DMS114 treated with DMSO at 0.1 percent for 48 hours (cell line): ENCODE measurements around the gene OTX2.

Source experiments
- DNase-seq: peaks from one replicate; lab custom pipeline; 2025; ENCODE audit not compliant: unreplicated experiment; lab: John Stamatoyannopoulos, UW

OTX2 gene

GRCh38 chr14:56812364-56813141, 2.3 kb upstream of the OTX2 start:
- DNase-seq, result no peak

DNA sequence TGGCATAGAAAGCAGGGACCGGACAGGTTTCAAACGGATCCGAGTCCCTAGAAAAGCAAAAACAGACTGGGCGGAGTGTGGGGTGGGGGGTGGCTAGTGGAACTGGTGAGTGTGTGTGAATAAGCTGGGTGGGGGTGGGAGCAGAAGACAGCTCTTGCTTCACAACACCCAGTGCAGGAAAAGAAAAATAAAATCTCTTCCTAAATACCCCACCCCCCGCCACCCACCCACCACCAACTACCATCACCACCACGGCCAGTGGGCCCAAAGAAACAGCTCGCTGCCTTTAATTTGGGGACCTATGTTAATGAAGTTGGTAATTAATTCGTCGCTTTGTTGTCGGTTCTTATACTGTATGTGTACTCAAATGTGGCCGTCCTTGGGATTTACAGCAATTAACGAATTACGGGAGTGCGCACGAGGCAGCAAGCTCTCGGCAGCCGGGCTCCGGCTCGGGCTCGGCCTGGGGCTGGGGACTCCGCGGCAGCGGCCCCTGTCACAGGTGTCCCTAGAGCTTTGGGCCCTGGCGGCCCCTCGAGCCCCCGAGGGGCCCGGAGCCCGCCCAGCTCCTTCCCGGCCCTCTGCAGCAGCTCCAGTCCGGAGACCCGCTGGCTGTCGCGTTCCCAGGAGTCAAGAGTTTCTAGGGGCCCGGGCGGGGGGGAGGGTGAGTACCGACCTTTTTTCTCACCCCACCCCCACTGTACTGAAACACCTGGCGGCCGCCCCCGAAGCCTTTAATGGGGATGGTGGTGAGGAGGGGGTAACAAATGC, 1.5 kb upstream of the OTX2 start:
- DNase-seq, result no peak

GRCh38 chr14:56810836-56811592, 735 bp upstream of the OTX2 start:
- no peak for DNase-seq

GRCh38 chr14:56809270-56810146, 771 bp downstream of the OTX2 start:
- DNase-seq, result no peak

DNA sequence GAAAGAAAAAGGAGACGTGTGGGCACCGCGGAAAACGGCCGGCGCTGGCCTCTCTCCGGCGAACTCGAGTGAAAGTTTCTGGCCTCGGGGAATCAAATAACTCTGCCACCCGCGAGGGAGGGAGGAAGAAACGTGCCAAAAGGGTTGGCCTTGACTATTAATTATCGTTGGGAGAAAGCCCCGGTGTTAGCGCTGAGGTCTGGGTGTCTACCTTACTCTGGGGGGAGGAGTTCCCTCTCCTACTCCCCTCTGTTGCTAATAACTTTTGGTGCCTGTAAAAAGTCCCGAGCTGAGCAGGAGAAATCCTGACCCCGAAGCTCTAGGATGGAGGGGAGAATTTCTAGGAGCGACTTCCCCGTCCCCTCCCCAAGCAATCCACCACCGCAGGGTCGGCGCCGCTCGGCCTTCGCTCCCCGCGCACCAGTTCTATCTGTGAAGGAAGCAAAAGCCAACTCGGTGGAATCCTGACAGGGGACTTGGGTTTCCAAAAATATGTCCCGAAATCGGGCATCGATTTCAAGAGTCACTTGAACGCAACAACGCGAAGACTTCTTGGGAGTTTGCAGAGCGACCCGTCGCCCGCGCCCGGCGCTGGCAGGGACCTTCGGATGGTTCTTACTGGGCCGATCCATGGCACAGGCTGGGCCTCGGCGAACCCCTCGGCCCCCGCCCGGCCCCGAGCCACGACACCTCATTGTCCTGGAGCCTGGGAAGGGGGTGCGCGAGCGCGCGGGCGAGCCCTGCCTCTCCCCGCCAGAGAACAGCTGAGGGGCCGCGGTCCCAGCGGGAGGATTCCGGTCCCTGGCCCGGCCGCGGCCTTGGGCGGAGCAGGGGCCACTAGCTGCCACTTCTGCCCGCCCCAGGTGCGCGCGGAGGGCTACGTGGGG, 1.7 kb downstream of the OTX2 start:
- DNase-seq, result no peak

DNA sequence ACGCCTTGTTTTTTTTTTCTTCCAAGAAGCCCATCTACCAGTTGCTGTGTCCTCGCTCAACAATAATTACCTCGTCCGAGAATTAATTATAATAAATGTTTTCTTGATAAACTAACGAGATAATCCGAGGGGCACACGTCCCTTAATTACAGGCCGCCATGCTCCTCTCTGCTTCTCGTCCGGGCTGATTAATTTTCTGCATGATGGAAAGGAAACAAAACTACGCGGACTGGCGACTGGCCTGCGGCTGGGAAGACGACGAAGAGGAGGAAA, 2.2 kb downstream of the OTX2 start:
- DNase-seq, result no peak

DNA sequence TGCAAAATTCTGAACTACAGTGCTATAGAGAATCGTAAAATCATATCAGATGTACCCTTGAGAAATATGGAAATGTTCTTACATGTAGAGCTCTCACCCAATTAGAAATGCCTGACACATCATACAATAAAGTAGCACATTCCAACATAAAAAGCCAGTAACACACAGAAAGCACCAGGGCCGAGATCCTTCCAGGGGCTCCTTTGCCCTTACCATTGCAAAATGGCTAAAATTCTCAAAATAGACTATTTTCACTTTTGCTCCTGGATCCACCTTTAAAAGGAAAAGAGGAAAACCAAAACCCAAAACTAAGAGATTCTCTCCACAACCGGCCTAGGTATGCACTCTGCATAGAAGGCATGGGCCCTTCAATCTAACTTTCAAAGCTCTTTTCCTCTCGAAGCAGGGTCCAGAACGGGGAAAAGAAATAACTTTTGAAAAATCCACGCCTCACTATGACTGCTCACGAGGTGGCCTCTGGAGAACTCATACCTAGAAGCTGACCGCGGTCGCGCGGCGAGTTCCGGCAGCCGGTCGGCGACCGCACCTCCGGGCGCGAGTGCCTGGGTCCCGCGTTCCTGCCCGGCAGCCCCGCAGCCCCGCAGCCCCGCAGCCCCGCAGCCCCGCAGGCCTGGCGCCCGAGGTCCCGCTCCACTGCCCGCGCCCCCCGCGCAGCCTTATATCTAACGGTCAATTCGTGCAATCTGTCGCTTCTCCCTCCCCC, 2.7 kb downstream of the OTX2 start:
- no peak for DNase-seq

DNA sequence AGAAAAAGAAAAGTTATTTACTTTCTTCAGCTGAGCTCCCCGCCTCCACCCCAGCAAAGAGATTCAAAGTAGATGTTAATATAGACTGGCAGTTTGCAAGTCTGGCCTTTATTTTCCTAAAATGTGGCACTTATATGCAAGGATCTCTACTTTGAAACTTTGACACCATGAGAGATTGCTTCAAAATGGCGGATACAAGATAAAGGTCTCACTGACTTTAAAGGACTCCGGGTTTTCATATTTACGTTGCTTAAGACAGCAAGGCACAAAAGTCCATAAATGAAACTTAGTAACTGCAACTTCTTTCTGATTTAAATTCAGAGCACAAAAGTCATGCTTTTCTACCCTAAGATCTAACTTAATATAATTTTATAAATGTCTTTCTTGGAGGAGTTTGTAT, 3.5 kb downstream of the OTX2 start:
- no peak for DNase-seq

DNA sequence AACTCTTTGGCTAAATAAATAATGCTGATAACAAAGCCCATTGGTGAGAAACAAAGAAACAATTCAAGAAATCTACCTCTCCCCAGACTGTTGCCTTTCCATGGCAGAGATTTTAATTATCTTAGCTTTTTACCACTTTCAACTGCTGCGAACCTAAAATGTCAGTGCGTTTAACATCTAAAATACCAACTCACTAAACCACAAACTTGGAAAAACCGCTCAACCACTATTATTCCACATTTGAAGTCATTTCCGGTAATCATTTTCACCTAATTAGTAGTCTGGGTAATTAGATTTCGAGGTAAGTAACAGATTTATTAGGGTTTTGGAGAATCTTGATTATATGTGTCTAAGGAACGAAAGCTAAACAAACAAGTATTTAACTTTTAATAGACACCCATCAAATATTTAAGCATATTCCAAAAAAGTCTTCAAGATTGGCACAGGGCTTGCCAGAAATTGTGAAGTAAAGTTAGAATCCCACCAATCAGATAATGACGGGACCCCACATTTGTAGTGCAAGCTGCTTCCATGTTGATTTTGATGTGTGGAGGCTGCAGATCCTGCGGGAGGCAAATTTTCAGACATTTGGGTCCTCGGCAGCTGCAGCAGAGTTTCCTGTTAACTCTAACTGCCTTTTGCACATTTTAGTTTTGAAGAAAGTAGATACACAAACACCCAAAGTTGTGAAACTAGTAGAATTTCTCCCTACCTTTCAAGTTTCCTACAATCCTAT, 4.1 kb downstream of the OTX2 start:
- DNase-seq, result no peak

DNA sequence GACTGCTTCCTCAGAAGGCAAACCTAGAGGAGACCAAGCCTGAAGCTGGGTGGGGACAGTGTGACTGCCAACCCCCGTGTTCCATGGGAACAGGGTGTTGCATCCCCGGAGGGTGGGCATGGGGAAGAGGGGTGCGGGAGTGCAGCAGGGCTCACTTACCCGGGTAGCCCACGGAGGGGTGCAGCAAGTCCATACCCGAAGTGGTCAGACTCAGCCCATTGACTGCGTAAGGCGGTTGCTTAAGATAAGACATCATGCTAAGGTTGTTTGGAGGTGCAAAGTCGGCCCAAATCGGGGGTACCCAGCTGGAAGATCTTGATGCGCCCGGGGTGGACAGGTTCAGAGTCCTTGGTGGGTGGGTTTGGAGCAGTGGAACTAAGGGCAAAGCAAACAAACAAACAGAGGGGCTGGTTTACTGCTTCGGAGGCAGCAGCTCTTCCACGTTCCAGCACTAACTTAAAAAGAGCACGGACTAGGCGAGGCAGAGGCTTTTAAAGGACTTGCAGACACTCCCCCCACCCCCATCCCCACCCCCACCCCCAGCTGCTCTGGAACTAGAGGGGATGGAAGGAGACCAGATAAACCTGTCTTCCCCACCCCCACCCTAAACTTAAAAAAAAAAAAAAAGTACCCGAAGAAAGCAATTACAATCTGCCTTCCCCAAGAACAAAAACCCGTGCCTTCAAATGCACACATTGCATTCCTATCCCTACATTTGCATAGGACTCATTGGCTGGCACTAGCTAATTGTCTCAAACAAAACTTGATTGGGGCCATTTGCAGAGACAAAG, 4.9 kb downstream of the OTX2 start:
- DNase-seq, result no peak

DNA sequence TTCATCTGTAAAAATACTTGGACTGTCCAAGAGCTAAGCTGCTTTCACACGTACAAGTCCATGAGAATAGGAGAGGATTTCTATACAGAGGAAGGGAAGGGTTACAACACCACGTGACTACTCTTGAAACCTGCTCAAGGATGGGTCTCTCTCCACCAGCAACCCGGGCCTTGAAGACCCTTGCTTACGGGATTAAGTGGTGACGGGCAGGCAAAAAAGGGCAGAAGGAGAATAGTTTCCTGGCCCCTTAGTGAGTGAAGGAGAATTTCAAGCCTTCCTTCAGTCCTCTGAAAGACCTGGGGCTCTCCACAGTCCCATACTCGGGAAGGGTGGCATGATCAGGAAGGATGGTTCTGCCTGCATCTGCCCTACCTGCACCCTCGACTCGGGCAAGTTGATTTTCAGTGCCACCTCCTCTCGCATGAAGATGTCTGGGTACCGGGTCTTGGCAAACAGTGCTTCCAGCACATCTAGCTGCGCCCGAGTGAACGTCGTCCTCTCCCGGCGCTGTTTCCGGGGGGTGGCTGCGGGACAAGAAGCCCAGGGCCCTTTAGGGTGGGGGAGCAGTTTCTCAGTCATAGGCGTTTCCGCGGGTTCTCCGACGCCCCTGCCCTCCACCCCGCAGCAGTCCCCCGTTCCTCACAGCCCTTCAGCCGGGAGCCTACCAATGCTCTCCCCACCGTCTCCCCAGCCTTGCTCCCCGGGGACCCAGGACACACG, 6.3 kb downstream of the OTX2 start:
- no peak for DNase-seq

DNA sequence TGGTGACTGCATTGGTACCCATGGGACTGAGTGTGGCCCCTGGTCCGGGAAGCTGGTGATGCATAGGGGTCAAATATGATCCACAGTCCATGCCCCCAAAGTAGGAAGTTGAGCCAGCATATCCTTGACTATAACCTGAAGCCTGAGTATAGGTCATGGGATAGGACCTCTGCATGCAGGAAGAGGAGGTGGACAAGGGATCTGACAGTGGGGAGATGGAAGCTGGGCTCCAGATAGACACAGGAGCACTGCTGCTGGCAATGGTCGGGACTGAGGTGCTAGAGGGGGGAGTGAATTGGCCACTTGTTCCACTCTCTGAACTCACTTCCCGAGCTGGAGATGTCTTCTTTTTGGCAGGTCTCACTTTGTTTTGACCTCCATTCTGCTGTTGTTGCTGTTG, 8.4 kb downstream of the OTX2 start:
- no peak for DNase-seq

- DNase-seq, result no peak
These were observed 11.0 kb downstream of the OTX2 start for GRCh38 chr14:56799343-56799645.

DNA sequence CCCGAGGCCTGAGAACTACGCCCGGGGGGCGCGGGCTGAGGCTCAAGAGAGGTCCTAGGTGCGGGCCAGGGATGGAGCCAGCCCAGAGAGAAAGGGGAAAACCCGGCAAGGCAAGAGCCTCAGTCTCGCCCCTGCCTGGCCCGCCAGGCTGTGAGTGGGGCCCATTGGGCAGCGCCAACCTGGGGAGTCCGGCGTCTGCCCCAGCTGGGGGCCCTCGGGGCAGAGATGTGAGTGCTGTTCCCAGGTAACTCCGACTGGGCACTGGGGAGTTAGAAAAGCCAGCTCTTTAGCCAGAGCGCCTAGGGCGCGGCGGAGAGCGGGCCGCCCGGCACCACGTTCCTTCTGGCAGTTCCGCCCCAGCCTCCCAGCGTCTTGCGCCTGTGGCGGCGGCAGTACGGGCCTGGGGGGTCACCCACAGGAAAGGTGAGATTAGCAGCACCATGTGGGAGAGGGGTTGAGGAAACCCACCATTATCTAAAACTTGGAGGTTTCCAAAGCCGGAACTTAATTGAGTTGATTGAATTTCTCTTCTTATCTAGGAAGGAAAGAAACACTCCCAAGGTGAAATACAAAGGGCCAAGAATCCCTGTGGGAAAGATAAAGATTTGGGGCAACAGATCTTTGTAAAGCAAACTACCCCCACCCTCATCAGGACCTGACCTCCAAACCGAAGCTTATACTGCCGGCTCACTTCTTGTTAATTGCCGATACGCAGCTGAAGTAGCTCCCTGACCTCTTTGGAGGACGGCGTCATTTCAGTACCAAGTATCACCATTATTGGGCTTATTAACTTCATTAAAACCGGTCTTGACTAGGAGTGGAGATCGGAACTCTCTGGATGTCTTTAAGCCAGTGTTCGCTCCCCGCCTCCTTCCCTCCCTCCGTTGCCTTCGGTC, 11.6 kb downstream of the OTX2 start:
- no peak for DNase-seq

DNA sequence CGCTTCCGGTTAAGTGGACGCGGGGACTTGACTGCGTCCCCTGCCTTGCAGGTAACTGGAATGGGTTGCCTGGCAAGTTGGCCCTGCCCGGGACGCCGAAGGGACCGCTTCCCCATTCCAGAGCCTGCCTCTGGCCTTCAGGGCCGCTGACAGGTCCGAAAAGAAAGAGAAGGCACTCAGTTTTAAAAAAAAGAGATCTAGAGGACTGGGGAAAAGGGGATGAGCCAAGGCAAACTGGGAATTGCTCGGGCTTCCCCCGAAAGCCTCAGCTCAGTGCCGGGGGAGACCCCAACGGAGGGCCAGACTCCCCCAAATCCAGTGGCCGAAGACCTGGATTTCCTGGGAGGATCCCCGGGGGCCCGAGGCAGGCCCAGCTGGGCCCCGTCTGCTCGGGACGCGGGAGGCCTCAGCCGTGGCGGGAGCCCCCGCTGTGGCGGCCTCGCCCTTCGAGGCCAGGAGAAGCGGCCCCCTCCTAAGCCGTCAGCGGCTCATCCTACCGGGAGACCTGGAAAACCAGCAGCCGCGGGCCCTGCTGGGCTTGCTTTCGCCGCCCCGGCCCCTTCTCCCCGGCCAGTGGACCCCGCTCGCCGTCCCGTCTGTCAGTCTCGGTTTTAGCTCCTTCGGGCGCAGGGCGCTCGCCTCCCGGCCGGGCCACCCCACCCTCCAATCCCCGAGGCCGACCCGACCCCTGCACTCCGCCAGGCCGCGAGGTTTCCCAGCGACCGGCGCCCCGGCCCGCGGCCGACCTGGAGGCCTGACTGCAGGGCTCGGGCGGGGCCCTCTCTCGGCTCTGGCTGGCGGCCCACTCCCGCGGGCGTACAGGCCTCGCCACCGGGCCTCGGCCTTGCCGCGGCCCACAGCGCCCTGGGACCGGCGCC, 12.5 kb downstream of the OTX2 start:
- no peak for DNase-seq
